Loucy (cell line): ENCODE measurements around the gene GJC1.
A peak's percentile ranks its signal among the peaks of the same experiment; 100 is the strongest.

Source experiments
- H2AFZ ChIP-seq: fragments of 200-600 bp; sonication (generic); 2 replicates; pipeline ENCODE4 v1.6.0; 2016; ENCODE audit warnings: antibody characterized with exemption, mild to moderate bottlenecking, low read length, moderate library complexity
- H3F3A ChIP-seq: fragments of 200-600 bp; 2 replicates; pipeline ENCODE4 v1.6.0; 2016; ENCODE audit warnings: antibody characterized with exemption, low read depth, mild to moderate bottlenecking
- H3K27me3 ChIP-seq: fragments of 200-600 bp; sonication (generic); 2 replicates; pipeline ENCODE4 v1.6.1; 2014; ENCODE audit warnings: low read length, mild to moderate bottlenecking; ENCODE audit not compliant: insufficient read depth, poor library complexity, severe bottlenecking
- H3K36me3 ChIP-seq: fragments of 200-600 bp; sonication (generic); 2 replicates; pipeline ENCODE4 v1.6.1; 2016; ENCODE audit warnings: low read length; ENCODE audit not compliant: insufficient read depth
- H3K4me1 ChIP-seq: fragments of 200-600 bp; sonication (generic); 2 replicates; pipeline ENCODE4 v1.5.1; 2014; ENCODE audit warnings: low read length, mild to moderate bottlenecking; ENCODE audit not compliant: insufficient read depth, poor library complexity, severe bottlenecking
- H3K4me2 ChIP-seq: fragments of 200-600 bp; sonication (generic); 2 replicates; pipeline ENCODE4 v1.6.0; 2014; ENCODE audit warnings: antibody characterized with exemption, low read length, low read depth, mild to moderate bottlenecking; ENCODE audit not compliant: poor library complexity, severe bottlenecking
- H3K4me3 ChIP-seq: fragments of 200-600 bp; sonication (generic); 2 replicates; pipeline ENCODE4 v1.5.1; 2014; ENCODE audit warnings: low read length, mild to moderate bottlenecking, mixed read lengths; ENCODE audit not compliant: poor library complexity, severe bottlenecking
- H3K79me2 ChIP-seq: fragments of 200-600 bp; sonication (generic); 2 replicates; pipeline ENCODE4 v1.6.1; 2014; ENCODE audit warnings: low read length; ENCODE audit not compliant: insufficient read depth
- H3K9ac ChIP-seq: fragments of 200-600 bp; sonication (generic); 2 replicates; pipeline ENCODE4 v1.6.0; 2014; ENCODE audit warnings: mild to moderate bottlenecking, low read depth, low read length, moderate library complexity; ENCODE audit not compliant: poor library complexity, severe bottlenecking
- H3K9me2 ChIP-seq: fragments of 200-600 bp; sonication (generic); replicated peaks from 2 replicates; pipeline ENCODE4 v1.6.1; 2016; ENCODE audit warnings: low read depth, low read length, mixed read lengths
- H3K9me3 ChIP-seq: fragments of 200-600 bp; sonication (generic); 2 replicates; pipeline ENCODE4 v1.6.1; 2014; ENCODE audit warnings: mild to moderate bottlenecking, antibody characterized with exemption, low read length, low read depth; ENCODE audit not compliant: insufficient read depth
- H4K20me1 ChIP-seq: fragments of 200-600 bp; sonication (generic); 2 replicates; pipeline ENCODE4 v1.6.0; 2014; ENCODE audit warnings: antibody characterized with exemption, low read length, mild to moderate bottlenecking; ENCODE audit not compliant: insufficient read depth, poor library complexity, severe bottlenecking
- EZH2phosphoT487 ChIP-seq: fragments of 200-600 bp; IDR thresholded peaks from 2 replicates; pipeline ENCODE4 v1.6.1; 2018; ENCODE audit warnings: antibody characterized with exemption, mild to moderate bottlenecking, moderate library complexity, borderline replicate concordance
- TF ChIP-seq, protein P1 (sequence below): fragments of 200-600 bp; sonication (generic); conservative IDR thresholded peaks from 2 replicates; pipeline ENCODE4 v1.5.1; 2014; ENCODE audit warnings: mild to moderate bottlenecking, antibody characterized with exemption, low read length

GJC1 gene

DNA sequence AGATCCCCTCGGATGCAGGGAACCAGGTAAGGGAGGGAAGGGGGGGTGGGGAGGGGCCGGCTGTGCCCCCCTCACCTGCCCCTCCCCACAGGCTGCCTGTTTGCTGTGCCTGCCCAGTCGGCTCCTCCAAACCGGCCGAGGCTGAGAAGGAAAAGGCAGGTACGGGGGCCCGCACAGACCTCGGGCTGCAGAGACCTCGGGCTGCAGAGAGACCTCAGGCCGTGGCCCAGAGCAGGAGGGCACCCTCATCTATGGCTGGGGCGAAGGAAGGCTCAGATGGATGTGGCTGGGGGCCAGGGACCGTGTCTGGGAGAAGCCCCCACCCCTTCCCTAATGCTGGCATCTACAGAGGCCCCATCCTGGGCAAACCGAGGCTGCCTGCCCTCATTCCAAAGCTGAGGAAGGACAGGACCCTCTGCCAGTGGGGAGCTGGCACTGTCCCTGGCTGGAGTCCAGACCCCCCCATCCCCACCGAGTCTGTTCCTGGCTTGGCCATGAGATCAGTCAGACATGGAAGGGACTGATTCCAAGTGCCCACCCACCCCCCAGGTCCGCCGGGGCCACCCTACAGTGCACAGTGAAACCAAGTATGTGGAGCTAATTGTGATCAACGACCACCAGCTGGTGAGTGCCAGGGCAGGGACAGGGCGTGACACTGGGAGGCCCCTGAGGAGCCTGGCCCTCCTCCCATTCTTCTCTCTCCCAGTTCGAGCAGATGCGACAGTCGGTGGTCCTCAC, 57.6 kb downstream of the GJC1 start:
- H3K27me3 ChIP-seq = no peaks in the 10 kb centered on the region
- H3K36me3 ChIP-seq = no peaks in the 10 kb centered on the region
- H3K9ac ChIP-seq = no peak overlapping the region
- H3K4me2 ChIP-seq = no peak overlapping the region
- no peaks in the 10 kb centered on the region for H3F3A ChIP-seq
- peaks cover 33% of the 10 kb centered on the region for H3K4me1 ChIP-seq
- no peaks in the 10 kb centered on the region for H3K9me2 ChIP-seq
- H3K9me3 ChIP-seq = no peaks in the 10 kb centered on the region
- no peaks in the 10 kb centered on the region for H3K79me2 ChIP-seq
- H2AFZ ChIP-seq = no peak overlapping the region
- no peak overlapping the region for H3K4me3 ChIP-seq
- H4K20me1 ChIP-seq = no peaks in the 10 kb centered on the region
- TF ChIP-seq, protein P1, sequence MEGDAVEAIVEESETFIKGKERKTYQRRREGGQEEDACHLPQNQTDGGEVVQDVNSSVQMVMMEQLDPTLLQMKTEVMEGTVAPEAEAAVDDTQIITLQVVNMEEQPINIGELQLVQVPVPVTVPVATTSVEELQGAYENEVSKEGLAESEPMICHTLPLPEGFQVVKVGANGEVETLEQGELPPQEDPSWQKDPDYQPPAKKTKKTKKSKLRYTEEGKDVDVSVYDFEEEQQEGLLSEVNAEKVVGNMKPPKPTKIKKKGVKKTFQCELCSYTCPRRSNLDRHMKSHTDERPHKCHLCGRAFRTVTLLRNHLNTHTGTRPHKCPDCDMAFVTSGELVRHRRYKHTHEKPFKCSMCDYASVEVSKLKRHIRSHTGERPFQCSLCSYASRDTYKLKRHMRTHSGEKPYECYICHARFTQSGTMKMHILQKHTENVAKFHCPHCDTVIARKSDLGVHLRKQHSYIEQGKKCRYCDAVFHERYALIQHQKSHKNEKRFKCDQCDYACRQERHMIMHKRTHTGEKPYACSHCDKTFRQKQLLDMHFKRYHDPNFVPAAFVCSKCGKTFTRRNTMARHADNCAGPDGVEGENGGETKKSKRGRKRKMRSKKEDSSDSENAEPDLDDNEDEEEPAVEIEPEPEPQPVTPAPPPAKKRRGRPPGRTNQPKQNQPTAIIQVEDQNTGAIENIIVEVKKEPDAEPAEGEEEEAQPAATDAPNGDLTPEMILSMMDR = no peak
- no peak for TF ChIP-seq EZH2phosphoT487

DNA sequence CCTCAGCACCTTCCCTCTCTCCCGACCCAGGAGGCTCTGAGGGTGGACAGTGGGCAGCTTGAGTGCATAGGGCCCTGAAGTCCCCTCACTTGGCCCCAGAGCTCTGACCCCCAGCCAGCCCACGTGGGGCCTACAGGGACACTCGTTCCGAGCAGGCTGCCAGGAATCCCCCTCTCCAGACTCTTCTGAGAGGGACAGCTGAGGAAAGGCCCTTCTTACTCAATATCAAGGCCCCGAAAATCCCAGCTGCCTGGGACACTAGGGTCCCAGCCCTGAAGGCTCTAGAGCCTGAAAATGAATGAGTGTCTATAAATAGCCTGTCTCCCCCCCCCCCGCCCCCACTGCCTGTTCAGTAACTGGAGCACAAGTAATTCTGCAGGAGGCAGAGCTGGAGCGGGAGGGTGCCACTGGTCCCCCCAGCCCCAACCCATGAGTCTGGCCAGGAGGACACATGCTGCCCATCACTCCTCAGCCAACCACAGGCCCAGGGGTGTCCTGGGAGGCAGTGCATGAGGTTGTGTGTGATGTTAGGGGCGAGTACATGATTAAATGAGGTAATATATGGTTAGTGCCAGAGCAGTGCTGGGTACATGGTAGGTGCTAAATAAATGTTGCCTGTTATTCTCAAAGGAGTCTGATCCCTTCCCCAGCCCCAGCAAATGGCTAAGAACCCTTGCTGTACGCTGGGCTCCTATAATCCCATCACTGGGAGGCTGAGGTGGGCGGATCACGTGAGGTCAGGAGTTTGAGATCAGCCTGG, 59.7 kb downstream of the GJC1 start:
- H3K9me3 ChIP-seq = no peaks in the 10 kb centered on the region
- H2AFZ ChIP-seq = no peak overlapping the region
- H3K27me3 ChIP-seq = no peaks in the 10 kb centered on the region
- H3K36me3 ChIP-seq = no peaks in the 10 kb centered on the region
- no peaks in the 10 kb centered on the region for H4K20me1 ChIP-seq
- H3K4me1 ChIP-seq = peaks cover 36% of the 10 kb centered on the region
- H3K79me2 ChIP-seq = no peaks in the 10 kb centered on the region
- no peaks in the 10 kb centered on the region for H3K9me2 ChIP-seq
- H3K9ac ChIP-seq = no peak overlapping the region
- no peaks in the 10 kb centered on the region for H3F3A ChIP-seq
- no peak for TF ChIP-seq EZH2phosphoT487
- TF ChIP-seq, protein P1 = no peak
- H3K4me2 ChIP-seq = no peak overlapping the region
- no peak overlapping the region for H3K4me3 ChIP-seq

DNA sequence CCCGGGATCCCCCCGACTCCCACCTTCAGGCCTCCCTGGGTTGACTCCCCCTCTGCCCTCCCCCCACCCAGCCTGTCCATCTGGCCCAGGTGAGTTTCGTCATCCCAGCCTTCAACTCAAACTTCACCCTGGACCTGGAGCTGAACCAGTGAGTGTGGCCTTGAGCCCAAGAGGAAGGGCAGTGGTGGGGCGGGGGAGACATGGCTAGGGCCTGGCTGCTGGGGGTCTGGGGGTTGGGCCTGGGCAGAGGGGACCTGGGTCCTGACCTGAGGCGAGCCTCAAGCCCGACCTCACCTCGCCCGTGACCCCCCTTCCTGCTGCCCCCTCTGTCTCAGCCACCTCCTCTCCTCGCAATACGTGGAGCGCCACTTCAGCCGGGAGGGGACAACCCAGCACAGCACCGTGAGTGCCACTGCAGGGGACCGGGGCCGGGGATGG, 60.4 kb downstream of the GJC1 start:
- no peaks in the 10 kb centered on the region for H4K20me1 ChIP-seq
- H3K4me2 ChIP-seq = peak overlapping the region; percentile 87
- no peaks in the 10 kb centered on the region for H3F3A ChIP-seq
- peaks cover 31% of the 10 kb centered on the region for H3K4me1 ChIP-seq
- H3K79me2 ChIP-seq = no peaks in the 10 kb centered on the region
- no peak overlapping the region for H3K4me3 ChIP-seq
- H2AFZ ChIP-seq = no peak overlapping the region
- no peaks in the 10 kb centered on the region for H3K9me3 ChIP-seq
- TF ChIP-seq EZH2phosphoT487 = no peak
- TF ChIP-seq, protein P1 = no peak
- H3K27me3 ChIP-seq = no peaks in the 10 kb centered on the region
- H3K9me2 ChIP-seq = no peaks in the 10 kb centered on the region
- peak overlapping the region; percentile 63 for H3K9ac ChIP-seq
- H3K36me3 ChIP-seq = no peaks in the 10 kb centered on the region
